BLaER1 treated with 17β-estradiol and CSF1 and Interleukin-3, amounts not matched to agents 10 nM and 100 nM (cell line): Measurements from ENCODE around the gene ZNF648.

ENCODE experiments used
- H3K27ac ChIP-seq, 11 experiments: shearing (Covaris generic); formaldehyde crosslinking; 2 replicates each; pipeline ENCODE4 v1.8.1; 2022
- H3K27me3 ChIP-seq, 11 experiments: shearing (Covaris generic); formaldehyde crosslinking; 2 replicates each; pipeline ENCODE4 v1.8.1; 2022
- H3K36me3 ChIP-seq, 11 experiments: shearing (Covaris generic); formaldehyde crosslinking; 2 replicates each; pipeline ENCODE4 v1.8.1; 2022
- H3K4me1 ChIP-seq, 10 experiments: shearing (Covaris generic); formaldehyde crosslinking; 2 replicates each; pipeline ENCODE4 v1.8.1; 2022
- H3K4me2 ChIP-seq, 11 experiments: shearing (Covaris generic); formaldehyde crosslinking; 2 replicates each; pipeline ENCODE4 v1.8.1; 2022
- H3K4me3 ChIP-seq, 10 experiments: shearing (Covaris generic); formaldehyde crosslinking; 2 replicates each; pipeline ENCODE4 v1.8.1; 2022
- H3K9ac ChIP-seq, 11 experiments: shearing (Covaris generic); formaldehyde crosslinking; 2 replicates each; pipeline ENCODE4 v1.8.1; 2022
- H3K9me3 ChIP-seq, 11 experiments: shearing (Covaris generic); formaldehyde crosslinking; replicated peaks in 1 of 11; 2 replicates each; pipeline ENCODE4 v1.8.1; 2022
- H4K20me1 ChIP-seq, 11 experiments: shearing (Covaris generic); formaldehyde crosslinking; 2 replicates each; pipeline ENCODE4 v1.8.1; 2022
- Cebpa-rat ChIP-seq, 11 experiments: shearing (Covaris generic); IDR thresholded peaks; 2 replicates each; pipeline ENCODE4 v1.8.1; 2022

The ZNF648 gene

GRCh38 chr1:182092336-182092735 is 30.8 kb upstream of the ZNF648 start:
- Histone ChIP-seq H3K4me2 (no peak overlapping the region), H3K36me3 (no peaks in the 10 kb centered on the region), H3K27me3 (no peaks in the 10 kb centered on the region), H3K4me1 (peaks cover 11 to 26% (median 22%) of the 10 kb centered on the region in 10 experiments), H3K9ac (no peak overlapping the region), H3K27ac (no peak overlapping the region), H4K20me1 (no peaks in the 10 kb centered on the region), H3K9me3 (no peaks in the 10 kb centered on the region), H3K4me3 (no peak overlapping the region)
- no peak for TF ChIP-seq Cebpa-rat (IDR thresholded peaks at IDR 0.05)

GRCh38 chr1:182091083-182091482 is 29.6 kb upstream of the ZNF648 start:
- no peaks in the 10 kb centered on the region for H4K20me1 ChIP-seq
- no peak overlapping the region for H3K9ac ChIP-seq
- no peak overlapping the region for H3K4me3 ChIP-seq
- H3K4me1 ChIP-seq = peaks cover 17 to 32% (median 29%) of the 10 kb centered on the region in 10 experiments
- no peak overlapping the region for H3K27ac ChIP-seq
- no peaks in the 10 kb centered on the region for H3K27me3 ChIP-seq
- no peak overlapping the region for H3K4me2 ChIP-seq
- H3K36me3 ChIP-seq = no peaks in the 10 kb centered on the region
- no peak for TF ChIP-seq Cebpa-rat (IDR thresholded peaks at IDR 0.05)
- no peaks in the 10 kb centered on the region for H3K9me3 ChIP-seq

- H3K9me3 ChIP-seq = no peaks in the 10 kb centered on the region
- H3K27ac ChIP-seq = no peak overlapping the region
Measured at GRCh38 chr1:182087719-182088350, 26.3 kb upstream of the ZNF648 start.

GRCh38 chr1:182087304-182087703 is 25.8 kb upstream of the ZNF648 start:
- Histone ChIP-seq H4K20me1 (no peaks in the 10 kb centered on the region), H3K4me2 (peak overlapping the region in 10 of 11 experiments; percentile 16 to 54 (median 37); a peak in 15 of 22 replicates)
- TF ChIP-seq Cebpa-rat (IDR thresholded peaks at IDR 0.05) = no peak

More at GRCh38 chr1:182087719-182088350, 26.3 kb upstream of the ZNF648 start:
- H3K9ac ChIP-seq = no peak overlapping the region
- no peaks in the 10 kb centered on the region for H3K36me3 ChIP-seq
- no peaks in the 10 kb centered on the region for H4K20me1 ChIP-seq
- no peaks in the 10 kb centered on the region for H3K27me3 ChIP-seq
- H3K4me1 ChIP-seq = peaks cover 29 to 47% (median 40%) of the 10 kb centered on the region in 10 experiments
- peak overlapping the region; percentile 16 to 54 (median 36); a peak in 16 of 22 replicates for H3K4me2 ChIP-seq
- H3K4me3 ChIP-seq = no peak overlapping the region
- no peak for TF ChIP-seq Cebpa-rat (IDR thresholded peaks at IDR 0.05)

GRCh38 chr1:182086620-182087019 is 25.1 kb upstream of the ZNF648 start:
- H3K27me3 ChIP-seq = no peaks in the 10 kb centered on the region
- TF ChIP-seq Cebpa-rat (IDR thresholded peaks at IDR 0.05) = no peak
- peaks cover 29 to 50% (median 40%) of the 10 kb centered on the region in 10 experiments for H3K4me1 ChIP-seq
- H3K4me2 ChIP-seq = peak overlapping the region in 5 of 11 experiments; percentile 16 to 50 (median 20); a peak in 7 of 22 replicates
- no peak overlapping the region for H3K9ac ChIP-seq
- H4K20me1 ChIP-seq = no peaks in the 10 kb centered on the region
- no peak overlapping the region for H3K27ac ChIP-seq
- no peak overlapping the region for H3K4me3 ChIP-seq
- H3K36me3 ChIP-seq = no peaks in the 10 kb centered on the region
- H3K9me3 ChIP-seq = no peaks in the 10 kb centered on the region

More at GRCh38 chr1:182087304-182087703, 25.8 kb upstream of the ZNF648 start:
- no peak overlapping the region for H3K27ac ChIP-seq
- H3K4me1 ChIP-seq = peaks cover 29 to 50% (median 40%) of the 10 kb centered on the region in 10 experiments
- peak overlapping the region in 1 of 11 experiments; percentile 38; a peak in 2 of 22 replicates for H3K9ac ChIP-seq
- no peak overlapping the region for H3K4me3 ChIP-seq
- H3K9me3 ChIP-seq = no peaks in the 10 kb centered on the region
- no peaks in the 10 kb centered on the region for H3K36me3 ChIP-seq
- H3K27me3 ChIP-seq = no peaks in the 10 kb centered on the region

- no peak for TF ChIP-seq Cebpa-rat (IDR thresholded peaks at IDR 0.05)
- Histone ChIP-seq H3K4me3 (no peak overlapping the region), H3K27ac (no peak overlapping the region), H3K4me1 (peaks cover 29 to 50% (median 40%) of the 10 kb centered on the region in 10 experiments), H3K9ac (no peak overlapping the region), H3K4me2 (no peak overlapping the region), H3K27me3 (no peaks in the 10 kb centered on the region), H4K20me1 (no peaks in the 10 kb centered on the region), H3K9me3 (no peaks in the 10 kb centered on the region), H3K36me3 (no peaks in the 10 kb centered on the region)
Measured at GRCh38 chr1:182086136-182086535, 24.6 kb upstream of the ZNF648 start.

- Histone ChIP-seq H3K9me3 (no peaks in the 10 kb centered on the region), H3K27ac (no peak overlapping the region), H3K36me3 (no peaks in the 10 kb centered on the region), H3K4me1 (peaks cover 29 to 52% (median 40%) of the 10 kb centered on the region in 10 experiments), H3K27me3 (no peaks in the 10 kb centered on the region), H4K20me1 (no peaks in the 10 kb centered on the region), H3K9ac (no peak overlapping the region), H3K4me3 (no peak overlapping the region), H3K4me2 (no peak overlapping the region)
- no peak for TF ChIP-seq Cebpa-rat (IDR thresholded peaks at IDR 0.05)
Measured at GRCh38 chr1:182085726-182086125, 24.2 kb upstream of the ZNF648 start.

- Histone ChIP-seq H4K20me1 (no peaks in the 10 kb centered on the region), H3K4me1 (peaks cover 20 to 58% (median 34%) of the 10 kb centered on the region in 10 experiments; a peak in 19 of 20 replicates), H3K4me3 (no peak overlapping the region), H3K36me3 (no peaks in the 10 kb centered on the region), H3K4me2 (peak overlapping the region in 6 of 11 experiments; percentile 12 to 70 (median 38); a peak in 10 of 22 replicates), H3K9me3 (no peaks in the 10 kb centered on the region), H3K9ac (no peak overlapping the region; a peak in 2 of 22 replicates), H3K27me3 (no peaks in the 10 kb centered on the region), H3K27ac (peak overlapping the region in 2 of 11 experiments; percentile 8 to 54; a peak in 2 of 22 replicates)
- no peak for TF ChIP-seq Cebpa-rat (IDR thresholded peaks at IDR 0.05)
Measured at GRCh38 chr1:182084487-182085316, 23.2 kb upstream of the ZNF648 start.

GRCh38 chr1:182083851-182084486 is 22.5 kb upstream of the ZNF648 start:
- H4K20me1 ChIP-seq = no peaks in the 10 kb centered on the region
- H3K4me3 ChIP-seq = no peak overlapping the region
- H3K9ac ChIP-seq = no peak overlapping the region
- TF ChIP-seq Cebpa-rat (IDR thresholded peaks at IDR 0.05) = no peak
- peaks cover 14 to 58% (median 28%) of the 10 kb centered on the region in 10 experiments; a peak in 19 of 20 replicates for H3K4me1 ChIP-seq
- H3K9me3 ChIP-seq = no peaks in the 10 kb centered on the region
- no peak overlapping the region for H3K27ac ChIP-seq
- H3K4me2 ChIP-seq = peak overlapping the region in 6 of 11 experiments; percentile 10 to 69 (median 36); a peak in 8 of 22 replicates
- H3K36me3 ChIP-seq = no peaks in the 10 kb centered on the region
- H3K27me3 ChIP-seq = no peaks in the 10 kb centered on the region
